ENCODE measurements around the gene TMEFF1. TPM values are rescaled to one million over a fixed set of nuclear protein-coding genes. Genes with fewer than 3 reads are reported as not detected.
A peak's percentile ranks its signal among the peaks of the same experiment; 100 is the strongest.

TMEFF1 gene
- total and polyA plus RNA-seq, 2 of the 8 experiments (the other 6 are each of a cell fraction or from before 2014, with no cell fraction given), result 13.5 to 68.2 TPM

- Histone ChIP-seq H3K56ac (replicated peaks; ENCODE audit: insufficient read length, low read depth, low read length) (no peak overlapping the region), H3K79me2 (ENCODE audit: control insufficient read depth in 1 of 2, insufficient read depth in 2 of 2, low read length in 2 of 2) (no peaks in the 10 kb centered on the region), H3K27me3 (replicated peaks in 1 of 4; ENCODE audit: control insufficient read depth in 3 of 4, extremely low read depth in 1 of 4, insufficient read depth in 3 of 4, low read length in 3 of 4) (no peaks in the 10 kb centered on the region), H4K20me1 (replicated peaks in 1 of 2; ENCODE audit: control insufficient read depth in 1 of 2, insufficient read depth in 2 of 2, low read length in 2 of 2) (no peaks in the 10 kb centered on the region), H3K9ac (replicated peaks in 1 of 4; ENCODE audit: extremely low read depth in 1 of 4, low read depth in 3 of 4, low read length in 3 of 4) (no peak overlapping the region), H2BK5ac (ENCODE audit: low read depth, low read length) (no peak overlapping the region), H4K5ac (ENCODE audit: insufficient read length, low read depth, low read length) (no peak overlapping the region), H2BK15ac (ENCODE audit: low read length) (no peak overlapping the region), H2BK20ac (ENCODE audit: low read length) (peak overlapping the region; percentile 57; the same call in 1 of the 2 replicates), H4K8ac (ENCODE audit: extremely low read depth, insufficient read depth, low read length) (no peak overlapping the region), H2AFZ (ENCODE audit: low read length) (no peak overlapping the region), H3K23ac (ENCODE audit: insufficient read length) (no peak overlapping the region), H3K14ac (ENCODE audit: insufficient read length) (no peak overlapping the region), H2BK12ac (ENCODE audit: low read depth, low read length) (no peak overlapping the region; the same call in 1 of the 2 replicates), H2BK120ac (replicated peaks; ENCODE audit: low read depth, low read length) (no peak overlapping the region), H2AK5ac (ENCODE audit: low read depth, low read length) (no peak overlapping the region), H3K27ac (ENCODE audit: low read depth, low read length) (no peak overlapping the region), H3K4ac (replicated peaks; ENCODE audit: insufficient read length, low read depth, low read length) (no peak overlapping the region), H3K36me3 (ENCODE audit: control insufficient read depth in 2 of 4, insufficient read depth in 4 of 4, low read length in 3 of 4) (no peaks in the 10 kb centered on the region), H3K23me2 (ENCODE audit: low read depth, low read length) (peaks cover 5% of the 10 kb centered on the region; the same call in 1 of the 2 replicates), H3K4me2 (ENCODE audit: insufficient read depth in 1 of 2, low read depth in 2 of 2, low read length in 2 of 2) (no peak overlapping the region), H3K9me3 (ENCODE audit: insufficient read depth in 2 of 2, low read depth in 1 of 2, low read length in 1 of 2) (no peaks in the 10 kb centered on the region), H3K18ac (ENCODE audit: extremely low read depth, low read length) (no peak overlapping the region), H4K91ac (replicated peaks; ENCODE audit: insufficient read length, low read length) (no peak overlapping the region), H3K79me1 (ENCODE audit: low read depth, low read length) (no peaks in the 10 kb centered on the region), H3K4me3 (ENCODE audit: extremely low read depth in 1 of 4, insufficient read depth in 2 of 4, low read depth in 3 of 4, low read length in 4 of 4) (no peak overlapping the region), H3K4me1 (replicated peaks in 1 of 4; ENCODE audit: control insufficient read depth in 3 of 4, insufficient read depth in 4 of 4, low read length in 3 of 4) (peaks cover 3 to 14% (median 10%) of the 10 kb centered on the region in 4 experiments; a peak in 5 of 7 replicates)
- POLR2A ChIA-PET (ENCODE audit: partially characterized antibody), result interaction anchor here (0.8 to 2.4 kb wide), 4 partner anchors 9 to 249 kb away, joined by 3 to 7 read pairs (median 5); partner anchors contain the start of gene TEX10
- TF ChIP-seq CTCF (IDR thresholded peaks at IDR 0.05; ENCODE audit: control extremely low read depth in 1 of 3, insufficient read depth in 1 of 3, low read depth in 1 of 3, low read length in 3 of 3), result no peak
- TF ChIP-seq SUZ12 (IDR thresholded peaks at IDR 0.05; ENCODE audit: low read length), result no peak
- TF ChIP-seq KDM1A (IDR thresholded peaks at IDR 0.05; ENCODE audit: borderline replicate concordance, low read length), result no peak
- no peak for TF ChIP-seq RBBP5 (IDR thresholded peaks at IDR 0.05; ENCODE audit: borderline replicate concordance, low read depth, low read length)
- no peak for TF ChIP-seq CREB1 (IDR thresholded peaks at IDR 0.05)
- TF ChIP-seq RXRA (IDR thresholded peaks at IDR 0.05; ENCODE audit: insufficient read depth, low read depth, low read length), result no peak
- no peak for TF ChIP-seq CHD1 (IDR thresholded peaks at IDR 0.05; ENCODE audit: low read depth, low read length)
- TF ChIP-seq BCL11A (IDR thresholded peaks at IDR 0.05; ENCODE audit: low read depth in 2 of 2, low read length in 2 of 2), result no peak
- DNase-seq (ENCODE audit: low read depth in 1 of 2, low spot score in 2 of 2), result no peak
- WGBS, 2 experiments (ENCODE audit: extremely low coverage in 1 of 2, insufficient coverage in 1 of 2, insufficient read length in 1 of 2, insufficient replicate concordance in 2 of 2, low coverage in 1 of 2, low lambda C conversion rate in 2 of 2, missing lambda C conversion rate in 1 of 2), result 85% methylated on average over 7 of the region's 7 CpGs; no CpG with 5 or more reads in 1 of the 2 experiments
- CTCF ChIA-PET (ENCODE audit: partially characterized antibody), result interaction anchor here (0.8 to 4.4 kb wide), 40 partner anchors 10 to 886 kb away, joined by 3 to 49 read pairs (median 6); a partner anchor contains a TSS
- FAIRE-seq, result no peak
These were observed 127.7 kb downstream of the TMEFF1 start for GRCh38 chr9:100600521-100601079.
